ENCODE measurements around the gene NSMCE1.
A peak's percentile ranks its signal among the peaks of the same experiment; 100 is the strongest.

The NSMCE1 gene

DNA sequence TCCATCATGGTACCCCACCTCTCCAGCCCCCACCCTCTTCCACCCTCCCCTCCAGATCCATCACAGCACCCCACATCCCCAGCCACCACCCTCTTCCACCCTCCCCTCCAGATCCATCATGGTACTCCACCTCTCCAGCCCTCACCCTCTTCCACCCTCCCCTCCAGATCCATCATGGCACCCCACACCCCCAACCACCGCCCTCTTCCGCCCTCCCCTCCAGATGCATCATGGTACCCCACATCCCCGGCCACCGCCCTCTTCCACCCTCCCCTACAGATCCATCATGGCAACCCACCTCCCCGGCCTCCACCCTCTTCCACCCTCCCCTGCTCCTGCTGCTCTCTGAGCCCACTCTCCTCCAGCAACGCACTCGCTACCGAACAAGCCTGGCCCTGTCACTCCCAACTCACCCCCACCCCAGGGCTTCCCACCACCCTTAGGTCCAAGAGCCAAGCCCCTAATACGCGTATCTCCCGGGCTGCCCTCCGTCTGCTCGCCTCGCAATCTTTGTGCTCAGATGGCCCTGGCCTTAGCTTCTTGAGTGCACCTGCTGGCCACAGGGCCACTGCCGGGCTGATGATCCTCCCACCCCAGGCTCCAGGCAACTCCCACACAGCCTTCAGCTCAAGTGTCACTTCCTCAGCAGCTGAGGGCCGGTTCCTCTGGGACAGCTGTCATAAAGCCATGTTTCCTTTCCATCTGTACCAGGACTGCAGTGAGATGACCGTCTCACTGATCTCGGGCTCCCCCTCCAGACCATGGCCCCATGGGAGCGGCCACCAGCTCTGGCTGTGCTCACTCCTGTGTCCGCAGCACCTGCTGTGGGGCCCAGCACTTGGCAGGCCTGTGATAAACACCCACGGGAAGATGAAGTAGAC, 39.7 kb downstream of the NSMCE1 start:
- DNase-seq: no peak

DNA sequence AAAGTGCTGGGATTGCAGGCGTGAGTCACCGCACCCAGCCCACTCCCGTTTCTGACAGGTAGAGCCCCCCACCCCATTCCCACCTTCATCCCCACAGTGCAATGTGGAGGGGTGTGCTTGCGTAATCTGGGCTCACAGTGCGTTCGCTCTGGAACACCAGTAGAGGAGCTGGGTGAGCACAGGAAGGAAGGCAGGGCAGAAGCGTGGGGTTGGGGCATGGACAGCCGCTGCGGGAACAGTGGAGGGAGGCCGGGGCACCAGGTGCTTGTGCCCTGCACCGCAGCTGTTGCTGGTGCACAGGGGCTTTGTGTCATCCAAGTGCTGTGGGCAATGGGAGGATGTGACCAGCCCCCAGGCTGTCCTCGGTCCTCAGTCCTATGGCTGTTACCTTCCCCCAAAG, 40.5 kb downstream of the NSMCE1 start:
- no peak for DNase-seq

- no peak for DNase-seq
These were observed 41.4 kb downstream of the NSMCE1 start for GRCh38 chr16:27226976-27227705.

DNA sequence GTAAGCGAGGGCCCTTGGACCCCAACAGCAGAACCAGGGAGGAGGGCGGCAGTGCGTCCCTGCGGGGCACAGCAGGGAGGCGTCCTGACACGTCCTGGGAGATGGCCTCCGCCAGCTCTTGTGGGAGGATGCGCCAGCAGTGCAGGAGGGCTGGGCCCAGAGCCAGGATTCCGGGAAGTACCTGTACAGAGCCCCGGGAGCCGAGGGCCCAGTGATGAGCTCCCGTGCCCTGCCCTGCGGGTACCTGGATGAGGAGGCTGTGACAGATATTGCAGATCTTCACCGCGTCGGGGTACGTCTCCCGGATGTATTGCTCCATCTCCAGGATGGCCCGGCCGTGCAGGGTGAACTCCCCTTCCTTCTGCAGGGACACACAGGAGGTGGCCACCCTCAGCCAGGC, 42.1 kb downstream of the NSMCE1 start:
- no peak for DNase-seq

DNA sequence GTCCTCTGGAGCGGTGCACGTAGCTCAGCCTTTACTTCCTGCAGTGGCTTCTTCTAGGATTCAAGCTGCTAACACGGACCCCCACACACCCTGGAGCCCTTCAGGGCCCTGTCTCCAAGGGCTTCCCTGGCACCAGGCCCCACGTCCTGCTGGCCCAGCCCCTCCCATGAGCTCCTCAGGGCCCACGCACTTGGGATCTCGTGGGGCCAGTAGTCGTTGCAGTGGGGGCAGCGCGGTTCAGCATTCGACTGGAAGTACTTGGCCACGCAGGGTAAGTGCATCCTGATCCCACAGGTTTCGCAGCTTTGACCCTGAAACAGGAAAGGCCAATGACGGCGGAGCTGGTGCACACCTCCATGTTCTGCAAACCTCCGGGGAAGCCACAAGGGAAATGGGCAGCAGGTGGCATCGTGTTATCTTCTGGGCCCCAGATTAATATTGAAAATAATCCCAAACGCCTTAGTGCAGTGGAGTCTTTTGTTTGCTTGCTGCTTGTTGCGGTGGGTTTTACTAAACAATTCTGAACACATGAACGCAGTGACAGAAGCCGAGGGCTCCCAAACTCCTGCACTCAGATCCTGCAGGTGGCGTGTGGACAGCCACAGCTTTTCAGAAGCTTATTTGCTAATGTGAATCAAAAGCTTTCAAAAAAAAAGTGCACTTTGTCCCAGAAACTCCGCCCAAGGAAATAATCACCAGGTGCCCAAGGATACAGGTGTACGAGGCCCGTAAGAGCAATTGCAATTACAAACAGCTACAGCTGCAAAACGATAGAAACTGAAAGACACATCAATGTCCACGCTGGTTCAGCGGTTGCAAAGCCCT, 42.8 kb downstream of the NSMCE1 start:
- peak; percentile 11 for DNase-seq

- no peak for DNase-seq
These were observed 43.8 kb downstream of the NSMCE1 start for GRCh38 chr16:27224741-27225300.

GRCh38 chr16:27224271-27224737, 44.3 kb downstream of the NSMCE1 start:
- DNase-seq: no peak

DNA sequence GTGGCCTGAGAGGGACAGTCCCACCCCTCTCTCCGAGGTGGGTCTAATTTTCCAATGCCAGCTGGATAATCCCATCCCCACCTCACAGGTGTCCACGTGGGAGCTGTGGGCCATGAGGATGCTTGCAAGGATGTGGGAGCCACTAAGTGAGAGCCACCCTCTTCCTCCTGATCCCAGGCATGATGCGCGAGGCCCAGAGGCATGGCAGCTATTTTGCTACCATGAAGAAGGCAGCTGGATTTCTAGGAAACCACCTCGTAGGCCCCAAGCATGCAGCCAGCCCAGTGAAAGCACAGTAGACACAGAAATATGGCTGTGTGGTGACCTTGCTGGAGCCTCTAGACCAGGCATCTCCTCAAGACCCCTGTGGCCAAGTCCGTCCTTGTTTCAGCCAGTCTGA, 44.9 kb downstream of the NSMCE1 start:
- DNase-seq: no peak

- DNase-seq: no peak
These were observed 45.4 kb downstream of the NSMCE1 start for GRCh38 chr16:27223226-27223610.

DNA sequence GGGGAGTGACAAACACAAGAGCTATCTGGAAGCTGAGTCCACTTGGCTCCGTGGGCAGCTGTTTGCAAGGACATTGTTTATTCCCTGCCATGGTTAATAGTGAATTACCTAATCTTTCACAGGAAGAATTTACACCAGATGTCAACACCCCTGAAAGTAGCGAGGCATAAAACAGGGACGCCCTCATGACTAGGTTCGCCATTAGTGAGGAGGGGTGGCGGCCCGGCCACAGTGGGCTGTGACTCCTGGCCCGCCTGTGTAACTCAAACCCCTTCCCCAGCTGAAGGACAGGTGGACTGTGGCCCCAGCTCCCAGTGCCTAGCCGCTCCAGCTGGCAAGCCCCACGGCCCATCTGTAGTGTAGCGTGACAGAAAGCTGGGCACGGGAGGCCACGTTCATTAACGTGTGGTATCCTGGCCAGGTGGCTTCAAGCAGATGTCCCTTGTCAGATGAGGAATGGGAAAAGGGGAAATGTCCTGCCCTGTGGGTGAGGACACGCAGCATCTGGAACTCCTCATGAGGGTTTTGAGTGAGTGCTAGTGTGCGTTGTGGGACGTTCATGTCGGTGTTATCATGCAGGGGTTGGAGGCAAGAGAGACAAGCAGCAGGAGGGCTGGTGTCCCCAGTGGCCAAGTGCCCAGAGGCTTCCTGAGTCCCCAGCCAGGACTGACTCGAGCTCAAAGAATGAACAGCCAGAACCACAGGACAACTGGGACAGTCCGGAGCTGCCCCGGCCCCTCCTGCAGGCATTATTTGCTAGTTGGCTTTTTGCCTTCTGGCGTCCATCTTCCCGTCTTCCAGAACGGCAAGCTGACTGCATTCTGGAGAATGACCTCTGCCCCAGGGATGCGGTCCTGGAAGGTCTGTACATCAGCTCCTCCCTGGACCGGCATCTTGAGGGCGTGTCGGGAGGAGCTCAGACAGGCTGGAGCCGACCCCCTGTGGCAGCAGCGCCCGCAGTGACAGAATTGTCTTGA, 46.0 kb downstream of the NSMCE1 start:
- DNase-seq: no peak

DNA sequence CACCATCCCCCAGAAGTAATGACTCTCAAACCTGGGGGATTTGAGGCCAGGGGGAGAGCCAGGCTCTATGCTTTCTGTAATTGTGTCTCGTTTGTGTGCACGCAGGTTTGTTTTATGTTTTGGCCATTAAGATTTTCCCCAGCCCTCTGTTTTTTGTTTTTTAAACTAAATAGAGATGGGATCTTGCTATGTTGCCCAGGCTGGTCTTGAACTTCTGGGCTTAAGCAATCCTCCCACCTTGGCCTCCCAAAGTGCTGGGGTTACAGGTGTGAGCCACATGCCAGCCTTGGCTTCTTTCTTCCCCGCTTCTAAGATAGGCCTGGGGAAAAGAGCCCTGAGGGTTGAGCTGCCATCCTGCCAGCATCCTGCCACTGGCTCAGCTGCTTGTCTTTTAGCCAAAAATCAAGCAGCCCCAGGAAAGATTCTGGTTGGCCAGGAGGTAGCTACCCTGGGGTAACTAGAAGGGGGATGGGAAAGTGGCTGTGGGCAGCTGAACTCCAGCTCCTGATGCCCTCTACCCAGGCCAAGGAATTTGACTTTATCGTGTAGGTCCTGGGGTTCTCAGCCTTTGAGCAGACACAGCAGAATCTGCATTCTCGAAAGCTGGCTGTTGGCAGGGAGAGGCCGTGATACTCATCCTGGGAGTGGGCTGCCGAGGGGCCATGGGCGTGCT, 46.9 kb downstream of the NSMCE1 start:
- no peak for DNase-seq

GRCh38 chr16:27220991-27221390, 47.6 kb downstream of the NSMCE1 start:
- no peak for DNase-seq

- DNase-seq: no peak
These were observed 48.0 kb downstream of the NSMCE1 start for GRCh38 chr16:27220527-27220926.

- no peak for DNase-seq
These were observed 48.5 kb downstream of the NSMCE1 start for GRCh38 chr16:27220120-27220519.

DNA sequence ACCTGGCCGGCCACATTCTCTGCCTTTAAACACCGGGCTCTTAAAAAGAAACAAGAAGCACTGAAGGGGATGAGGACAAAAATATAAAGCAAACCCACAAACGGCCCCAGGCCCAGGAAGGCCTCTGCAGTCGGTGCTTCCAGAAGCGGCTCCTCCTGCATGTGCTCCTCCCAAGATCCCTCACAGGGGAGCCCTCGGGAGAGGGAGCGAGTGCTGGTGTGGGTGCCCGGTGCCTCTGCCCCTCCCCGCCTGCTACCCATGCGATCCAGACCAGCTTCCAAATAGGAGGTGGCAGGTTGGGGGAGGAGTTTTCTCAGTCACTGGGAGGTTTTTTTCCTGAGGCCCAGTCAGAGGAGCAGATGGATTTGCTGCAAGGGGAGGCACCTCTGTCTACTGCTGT, 49.4 kb downstream of the NSMCE1 start:
- no peak for DNase-seq

DNA sequence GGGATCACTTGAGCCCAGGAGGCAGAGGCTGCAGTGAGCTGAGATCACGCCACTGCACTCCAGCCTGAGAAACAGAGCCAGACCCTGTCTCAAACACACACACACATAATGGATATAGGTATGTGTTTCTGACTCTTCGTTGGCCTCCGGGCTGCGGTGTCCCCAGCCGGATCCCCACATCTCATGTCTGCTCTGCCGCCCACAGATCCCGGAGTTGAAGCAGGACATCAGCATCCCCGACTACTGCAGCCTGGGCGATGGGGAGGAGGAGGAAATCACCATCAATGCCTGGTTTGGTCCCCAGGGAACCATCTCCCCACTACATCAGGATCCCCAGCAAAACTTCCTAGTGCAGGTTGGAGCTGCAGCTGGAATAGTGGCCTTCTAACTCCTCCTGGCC, 49.8 kb downstream of the NSMCE1 start:
- no peak for DNase-seq

GRCh38 chr16:27217256-27217655, 51.3 kb downstream of the NSMCE1 start:
- no peak for DNase-seq

DNA sequence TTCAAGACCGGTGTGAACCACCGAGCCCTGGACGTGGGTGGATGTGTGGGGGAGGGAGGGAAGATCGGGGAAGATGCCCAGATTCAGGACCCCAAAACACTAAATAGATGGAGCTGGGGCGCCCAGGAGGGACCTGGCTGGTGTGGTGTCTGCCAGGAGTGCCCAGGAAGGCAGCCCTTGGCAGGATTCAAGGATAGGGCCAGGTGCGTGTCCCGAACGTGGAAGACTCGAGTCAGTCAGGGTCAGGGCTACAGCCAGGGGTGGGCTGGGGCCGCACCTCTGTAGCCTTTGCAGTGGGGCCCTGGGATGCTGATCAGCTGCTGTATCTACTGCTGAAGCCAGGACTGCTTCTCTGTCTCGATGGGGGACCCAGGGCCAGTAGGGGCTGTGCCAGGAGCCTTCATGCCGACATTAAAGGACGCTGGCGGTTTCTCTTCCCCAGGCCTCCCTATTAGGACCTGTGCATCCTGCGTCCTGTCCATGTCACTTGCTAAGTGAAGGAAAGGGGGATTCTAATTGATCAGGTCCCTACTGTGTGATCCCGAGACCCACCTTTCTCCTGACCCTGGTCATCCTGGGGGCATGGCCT, 52.2 kb downstream of the NSMCE1 start:
- DNase-seq: no peak

DNA sequence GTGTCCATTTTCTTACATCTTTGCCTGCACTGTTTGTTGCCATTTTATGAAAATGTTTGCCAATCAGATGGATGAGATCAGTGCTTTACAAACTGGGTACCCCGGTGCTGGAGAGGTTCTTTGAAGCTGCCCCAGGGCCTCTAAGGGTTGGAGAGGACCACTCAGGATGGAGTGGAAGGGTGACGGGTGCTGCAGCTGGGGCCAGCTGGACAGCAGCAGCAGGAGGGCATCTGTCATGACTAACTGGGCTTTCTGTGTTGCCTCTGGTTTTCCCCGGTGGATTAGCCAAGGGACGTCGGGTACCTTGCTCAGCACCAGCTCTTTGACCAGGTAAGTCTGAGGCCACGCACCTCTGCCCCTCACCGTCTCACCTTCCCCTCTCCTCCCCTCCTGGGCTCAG, 52.9 kb downstream of the NSMCE1 start:
- DNase-seq: no peak

DNA sequence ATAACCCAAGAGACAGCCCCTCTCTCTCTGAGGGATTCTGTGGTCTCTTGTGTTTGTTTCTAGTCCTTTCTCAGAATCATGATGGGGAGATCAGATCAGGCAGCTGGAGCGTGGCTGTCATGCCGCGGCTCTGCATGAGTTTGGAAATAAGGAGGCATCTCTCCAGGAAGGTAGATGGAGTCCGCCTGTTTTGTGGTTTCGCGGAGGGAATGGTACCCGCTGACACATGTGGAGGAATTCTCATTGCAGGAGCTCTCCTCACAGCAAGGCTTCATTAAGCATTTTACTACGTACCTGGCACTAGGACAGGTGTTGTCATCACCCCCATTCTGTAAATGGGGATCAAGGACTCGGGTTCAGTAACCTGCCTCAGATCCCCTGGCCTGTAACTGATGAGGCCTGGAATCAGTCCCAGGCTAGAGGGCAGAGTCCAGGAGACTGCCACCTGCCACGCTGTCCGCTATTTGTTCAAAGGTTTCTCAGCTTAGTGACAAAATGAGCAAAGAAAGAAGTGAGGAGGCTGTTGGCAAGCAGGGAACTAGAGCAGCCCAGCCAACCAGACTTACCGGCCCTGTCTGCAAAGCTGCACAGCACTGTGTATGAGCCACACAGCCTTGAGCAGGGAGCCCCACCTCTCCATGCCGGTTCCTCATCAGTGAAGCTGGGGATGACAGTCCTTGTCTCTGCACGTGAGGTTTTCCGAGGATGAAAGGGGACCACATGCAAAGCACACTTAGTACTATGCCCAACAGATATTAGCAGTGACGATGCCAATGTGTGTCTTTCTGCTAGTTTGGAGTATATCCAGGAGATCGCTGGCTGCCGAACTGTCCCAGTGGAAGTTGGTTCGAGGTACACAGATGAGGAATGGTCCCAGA, 54.2 kb downstream of the NSMCE1 start:
- no peak for DNase-seq
